Non-pigmented ciliary epithelial cell (primary cell): ENCODE results near the gene SLC11A2.
"Not testable (repeated sequence)": the region's sequence is repeated elsewhere in the genome, so short reads cannot be mapped to it uniquely, and the experiment has no call there.

ENCODE experiments used
- DNase-seq: peaks from one replicate; pipeline ENCODE4 v3.0.0-alpha.2; 2010; ENCODE audit warnings: low read depth

SLC11A2 gene

GRCh38 chr12:50990147-50990727 is 35.9 kb downstream of the SLC11A2 start:
- no peak for DNase-seq

- no peak for DNase-seq
These were observed 37.3 kb downstream of the SLC11A2 start for GRCh38 chr12:50988871-50989270.

- no peak for DNase-seq
These were observed 38.1 kb downstream of the SLC11A2 start for GRCh38 chr12:50988051-50988450.

- no peak for DNase-seq
These were observed 39.0 kb downstream of the SLC11A2 start for GRCh38 chr12:50986966-50987737.

GRCh38 chr12:50985322-50985721 is 40.9 kb downstream of the SLC11A2 start:
- peak; percentile 52 for DNase-seq

- DNase-seq: no peak
These were observed 41.4 kb downstream of the SLC11A2 start for GRCh38 chr12:50984586-50985298.

- DNase-seq: no peak
These were observed 44.6 kb downstream of the SLC11A2 start for GRCh38 chr12:50981319-50982239.

- DNase-seq: no peak
These were observed 45.6 kb downstream of the SLC11A2 start for GRCh38 chr12:50980545-50980944.

GRCh38 chr12:50979369-50980052 is 46.7 kb downstream of the SLC11A2 start:
- DNase-seq: no peak

- DNase-seq: no peak
These were observed 54.2 kb downstream of the SLC11A2 start for GRCh38 chr12:50971946-50972345.

- no peak for DNase-seq
These were observed 61.8 kb downstream of the SLC11A2 start for GRCh38 chr12:50964432-50964831.

GRCh38 chr12:50961708-50962107 is 64.5 kb downstream of the SLC11A2 start:
- DNase-seq: no peak

- no peak for DNase-seq
These were observed 66.1 kb downstream of the SLC11A2 start for GRCh38 chr12:50960130-50960529.

GRCh38 chr12:50955697-50956096 is 70.5 kb downstream of the SLC11A2 start:
- no peak for DNase-seq

GRCh38 chr12:50955288-50955687 is 70.9 kb downstream of the SLC11A2 start:
- no peak for DNase-seq

GRCh38 chr12:50954789-50955188 is 71.4 kb downstream of the SLC11A2 start:
- DNase-seq: not testable (repeated sequence)

GRCh38 chr12:50953047-50953446 is 73.1 kb downstream of the SLC11A2 start:
- no peak for DNase-seq

- DNase-seq: no peak
These were observed 73.7 kb downstream of the SLC11A2 start, which contains the start of gene HIGD1C for GRCh38 chr12:50952510-50952909. TSS of gene HIGD1C (plus strand) at chr12:50952544. CDS start at chr12:50953999, 1,455 bp downstream.

GRCh38 chr12:50951112-50951511 is 75.1 kb downstream of the SLC11A2 start:
- no peak for DNase-seq

GRCh38 chr12:50949801-50950302 is 76.3 kb downstream of the SLC11A2 start:
- DNase-seq: no peak

GRCh38 chr12:50948798-50949197 is 77.4 kb downstream of the SLC11A2 start:
- DNase-seq: no peak
